ENCODE data around the gene CHD3. TPM values are rescaled to one million over a fixed set of nuclear protein-coding genes. Genes with fewer than 3 reads are reported as not detected.

CHD3 gene
- total RNA-seq, 4 donors from 2014 or later: 56.7 to 134 (median 120) TPM

- Histone ChIP-seq H3K27me3 (no peaks in the 10 kb centered on the region), H3K9me3 (no peaks in the 10 kb centered on the region), H3K36me3 (peaks cover 0 to 76% of the 10 kb centered on the region in 2 donors), H3K4me3 (no peak overlapping the region), H3K27ac (no peak overlapping the region), H3K4me1 (peaks cover 5 to 28% (median 19%) of the 10 kb centered on the region in 3 donors)
- TF ChIP-seq POLR2A (IDR thresholded peaks at IDR 0.05) (no peak), EP300 (IDR thresholded peaks at IDR 0.05) (no peak), POLR2AphosphoS5 (IDR thresholded peaks at IDR 0.05) (no peak)
- TF ChIP-seq, protein P1, sequence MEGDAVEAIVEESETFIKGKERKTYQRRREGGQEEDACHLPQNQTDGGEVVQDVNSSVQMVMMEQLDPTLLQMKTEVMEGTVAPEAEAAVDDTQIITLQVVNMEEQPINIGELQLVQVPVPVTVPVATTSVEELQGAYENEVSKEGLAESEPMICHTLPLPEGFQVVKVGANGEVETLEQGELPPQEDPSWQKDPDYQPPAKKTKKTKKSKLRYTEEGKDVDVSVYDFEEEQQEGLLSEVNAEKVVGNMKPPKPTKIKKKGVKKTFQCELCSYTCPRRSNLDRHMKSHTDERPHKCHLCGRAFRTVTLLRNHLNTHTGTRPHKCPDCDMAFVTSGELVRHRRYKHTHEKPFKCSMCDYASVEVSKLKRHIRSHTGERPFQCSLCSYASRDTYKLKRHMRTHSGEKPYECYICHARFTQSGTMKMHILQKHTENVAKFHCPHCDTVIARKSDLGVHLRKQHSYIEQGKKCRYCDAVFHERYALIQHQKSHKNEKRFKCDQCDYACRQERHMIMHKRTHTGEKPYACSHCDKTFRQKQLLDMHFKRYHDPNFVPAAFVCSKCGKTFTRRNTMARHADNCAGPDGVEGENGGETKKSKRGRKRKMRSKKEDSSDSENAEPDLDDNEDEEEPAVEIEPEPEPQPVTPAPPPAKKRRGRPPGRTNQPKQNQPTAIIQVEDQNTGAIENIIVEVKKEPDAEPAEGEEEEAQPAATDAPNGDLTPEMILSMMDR (IDR thresholded peaks at IDR 0.05): no peak
- WGBS, 2 donors (ENCODE audit: low coverage in 1 of 2): 62 to 75% methylated on average over 4 to 6 of the region's 15 CpGs
- no peak for ATAC-seq
These were observed 4.7 kb downstream of the CHD3 start for GRCh38 chr17:7893187-7893880.

DNA sequence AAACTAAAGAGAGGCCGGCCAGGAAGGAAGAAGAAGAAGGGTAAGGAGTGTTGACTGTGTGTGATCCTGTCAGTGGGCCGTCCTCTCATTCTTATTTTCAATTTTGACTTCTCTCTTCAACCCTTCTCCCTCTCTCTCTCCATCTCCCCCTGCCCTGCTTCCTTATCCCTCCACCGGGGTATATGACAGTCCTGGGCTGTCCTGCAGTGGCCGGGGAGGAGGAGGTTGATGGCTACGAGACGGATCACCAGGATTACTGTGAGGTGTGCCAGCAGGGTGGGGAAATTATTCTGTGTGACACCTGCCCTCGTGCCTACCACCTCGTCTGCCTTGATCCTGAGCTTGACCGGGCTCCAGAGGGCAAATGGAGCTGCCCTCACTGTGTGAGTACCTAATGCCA is 5.6 kb downstream of the CHD3 start:
- 69 to 83% methylated on average over 5 to 8 of the region's 9 CpGs for WGBS, 2 donors (ENCODE audit: low coverage in 1 of 2)
- peaks cover 0 to 85% of the 10 kb centered on the region in 2 donors for H3K36me3 ChIP-seq

GRCh38 chr17:7894866-7895265 is 6.3 kb downstream of the CHD3 start:
- Histone ChIP-seq H3K27ac (no peak overlapping the region), H3K4me3 (no peak overlapping the region), H3K27me3 (no peaks in the 10 kb centered on the region), H3K36me3 (peaks cover 0 to 91% of the 10 kb centered on the region in 2 donors), H3K9me3 (no peaks in the 10 kb centered on the region), H3K4me1 (peaks cover 0 to 13% (median 3%) of the 10 kb centered on the region in 3 donors)
- TF ChIP-seq, protein P1 (IDR thresholded peaks at IDR 0.05): no peak
- TF ChIP-seq EP300 (IDR thresholded peaks at IDR 0.05): no peak
- TF ChIP-seq POLR2A (IDR thresholded peaks at IDR 0.05): no peak
- TF ChIP-seq POLR2AphosphoS5 (IDR thresholded peaks at IDR 0.05): no peak
- no peak for ATAC-seq
- WGBS, 2 donors (ENCODE audit: low coverage in 1 of 2): 88% methylated on average over 3 to 6 of the region's 8 CpGs

More for the DNA sequence above, 5.6 kb downstream of the CHD3 start:
- no peak overlapping the region for H3K4me3 ChIP-seq
- no peaks in the 10 kb centered on the region for H3K27me3 ChIP-seq
- no peak for TF ChIP-seq POLR2AphosphoS5 (IDR thresholded peaks at IDR 0.05)
- no peak overlapping the region for H3K27ac ChIP-seq
- ATAC-seq: no peak
- H3K9me3 ChIP-seq: no peaks in the 10 kb centered on the region
- peaks cover 0 to 19% (median 10%) of the 10 kb centered on the region in 3 donors for H3K4me1 ChIP-seq

GRCh38 chr17:7897090-7897489 is 8.5 kb downstream of the CHD3 start:
- ATAC-seq: no peak
- Histone ChIP-seq H3K36me3 (peaks cover 0 to 98% of the 10 kb centered on the region in 2 donors), H3K4me1 (peaks cover 0 to 3% (median 0%) of the 10 kb centered on the region in 3 donors), H3K4me3 (no peak overlapping the region), H3K9me3 (no peaks in the 10 kb centered on the region), H3K27ac (no peak overlapping the region), H3K27me3 (no peaks in the 10 kb centered on the region)
- TF ChIP-seq POLR2A (IDR thresholded peaks at IDR 0.05) (no peak), POLR2AphosphoS5 (IDR thresholded peaks at IDR 0.05) (no peak), EP300 (IDR thresholded peaks at IDR 0.05) (no peak)
- TF ChIP-seq, protein P1 (IDR thresholded peaks at IDR 0.05): no peak
- 58 to 64% methylated on average over 4 of the region's 13 CpGs for WGBS, 2 donors (ENCODE audit: low coverage in 1 of 2)

GRCh38 chr17:7897773-7898172 is 9.2 kb downstream of the CHD3 start:
- Histone ChIP-seq H3K4me3 (no peak overlapping the region), H3K27ac (no peak overlapping the region), H3K4me1 (peaks cover 0 to 3% (median 0%) of the 10 kb centered on the region in 3 donors), H3K36me3 (peaks cover 0 to 100% of the 10 kb centered on the region in 2 donors), H3K9me3 (no peaks in the 10 kb centered on the region), H3K27me3 (no peaks in the 10 kb centered on the region)
- peak; percentile 61 for ATAC-seq
- WGBS, 2 donors (ENCODE audit: low coverage in 1 of 2): 0 to 22% methylated on average over 1 to 6 of the region's 6 CpGs
- TF ChIP-seq EP300 (IDR thresholded peaks at IDR 0.05): no peak
- TF ChIP-seq, protein P1 (IDR thresholded peaks at IDR 0.05): peak in 3 of 4 experiments; percentile 68 to 74 (median 70)
- TF ChIP-seq POLR2A (IDR thresholded peaks at IDR 0.05): no peak
